GM23338 (cell line): Measurements from ENCODE around the gene IFT88. TPM values are rescaled to one million over a fixed set of nuclear protein-coding genes. Genes with fewer than 3 reads are reported as not detected.

ENCODE experiments used
- ATAC-seq: fragments of 200-7000 bp; cut with Tn5 transposase; 3 replicates; pipeline ENCODE4 v1.9.1; 2020
- DNase-seq: peaks from one replicate; pipeline ENCODE4 v3.0.0-alpha.2; 2015; ENCODE audit warnings: low spot score
- H2AFZ ChIP-seq: fragments of 200-600 bp; sonication (generic); 2 replicates; pipeline ENCODE4 v1.8.0; 2016; ENCODE audit warnings: antibody characterized with exemption, mild to moderate bottlenecking, moderate library complexity
- H3F3A ChIP-seq: fragments of 200-600 bp; sonication (generic); replicated peaks from 2 replicates; pipeline ENCODE4 v1.8.0; 2017; ENCODE audit warnings: antibody characterized with exemption, mixed run types, low read depth
- H3K27ac ChIP-seq: fragments of 200-600 bp; sonication (generic); 2 replicates; pipeline ENCODE4 v1.6.1; 2016; ENCODE audit warnings: low read depth
- H3K27me3 ChIP-seq: fragments of 200-600 bp; sonication (generic); 2 replicates; pipeline ENCODE4 v1.8.0; 2016; ENCODE audit warnings: mild to moderate bottlenecking, mixed run types, moderate library complexity; ENCODE audit not compliant: insufficient read depth
- H3K36me3 ChIP-seq: fragments of 200-600 bp; sonication (generic); 2 replicates; pipeline ENCODE4 v1.8.0; 2016; ENCODE audit warnings: mild to moderate bottlenecking; ENCODE audit not compliant: insufficient read depth
- H3K4me1 ChIP-seq: fragments of 200-600 bp; sonication (generic); 2 replicates; pipeline ENCODE4 v1.8.0; 2016; ENCODE audit warnings: mild to moderate bottlenecking, moderate library complexity; ENCODE audit not compliant: insufficient read depth
- H3K4me2 ChIP-seq: fragments of 200-600 bp; sonication (generic); 2 replicates; pipeline ENCODE4 v1.7.1; 2017; ENCODE audit warnings: mixed run types
- H3K4me3 ChIP-seq: fragments of 200-600 bp; sonication (generic); 2 replicates; pipeline ENCODE4 v1.6.1; 2016; ENCODE audit warnings: mixed run types
- H3K79me2 ChIP-seq: fragments of 200-600 bp; sonication (generic); replicated peaks from 2 replicates; pipeline ENCODE4 v1.8.0; 2017; ENCODE audit warnings: mild to moderate bottlenecking; ENCODE audit not compliant: insufficient read depth
- H3K9me2 ChIP-seq: fragments of 200-600 bp; sonication (generic); 2 replicates; pipeline ENCODE4 v1.8.0; 2017; ENCODE audit not compliant: insufficient read depth
- H4K20me1 ChIP-seq: fragments of 200-600 bp; sonication (generic); replicated peaks from 2 replicates; pipeline ENCODE4 v1.8.0; 2017; ENCODE audit warnings: mild to moderate bottlenecking; ENCODE audit not compliant: insufficient read depth
- H3K27ac Mint-ChIP-seq: 2 replicates; pipeline ENCODE4 v1.8.0; 2020; ENCODE audit warnings: inconsistent platforms, mild to moderate bottlenecking, moderate library complexity, mixed read lengths
- H3K27me3 Mint-ChIP-seq: 3 replicates; pipeline ENCODE4 v1.8.0; 2022; ENCODE audit warnings: low read depth, mild to moderate bottlenecking, moderate library complexity, mixed read lengths, inconsistent platforms; ENCODE audit not compliant: insufficient read depth, poor library complexity
- H3K36me3 Mint-ChIP-seq: 3 replicates; pipeline ENCODE4 v1.8.0; 2021; ENCODE audit warnings: low read depth, mild to moderate bottlenecking, inconsistent platforms, moderate library complexity, mixed read lengths
- H3K4me1 Mint-ChIP-seq: 3 replicates; pipeline ENCODE4 v1.8.0; 2020; ENCODE audit warnings: mild to moderate bottlenecking, inconsistent platforms, mixed read lengths
- H3K4me3 Mint-ChIP-seq: 3 replicates; pipeline ENCODE4 v1.8.0; 2021; ENCODE audit warnings: moderate library complexity, mild to moderate bottlenecking, inconsistent platforms, mixed read lengths
- H3K9me3 Mint-ChIP-seq: 3 replicates; pipeline ENCODE4 v1.8.0; 2020; ENCODE audit warnings: moderate library complexity, mild to moderate bottlenecking, inconsistent platforms, mixed read lengths
- ETS1 ChIP-seq: IDR thresholded peaks from 2 replicates; pipeline ENCODE4 v1.6.1; 2016; ENCODE audit warnings: antibody characterized with exemption
- EZH2 ChIP-seq: fragments of 200-600 bp; sonication (generic); IDR thresholded peaks from one replicate; pipeline ENCODE4 v1.8.0; 2017; ENCODE audit warnings: antibody characterized with exemption, mild to moderate bottlenecking, low read depth; ENCODE audit not compliant: unreplicated experiment
- JUNB ChIP-seq: IDR thresholded peaks from one replicate; pipeline ENCODE4 v1.6.1; 2016; ENCODE audit warnings: antibody characterized with exemption; ENCODE audit not compliant: unreplicated experiment
- REST ChIP-seq: IDR thresholded peaks from one replicate; pipeline ENCODE4 v1.6.1; 2018; ENCODE audit warnings: antibody characterized with exemption; ENCODE audit not compliant: unreplicated experiment
- STAT1 ChIP-seq: IDR thresholded peaks from one replicate; pipeline ENCODE4 v1.6.1; 2016; ENCODE audit warnings: antibody characterized with exemption; ENCODE audit not compliant: unreplicated experiment
- ZNF331 ChIP-seq: fragments of 250-450 bp; sonication (Bioruptor Pico); IDR thresholded peaks from 2 replicates; pipeline ENCODE4 v1.5.0; 2020; ENCODE audit warnings: low read depth, mild to moderate bottlenecking, moderate library complexity
- ZNF462 ChIP-seq: fragments of 250-450 bp; sonication (Bioruptor Pico); IDR thresholded peaks from 2 replicates; pipeline ENCODE4 v1.5.0; 2020; ENCODE audit warnings: mild to moderate bottlenecking, moderate library complexity
- polyA plus RNA-seq: library from polyadenylated mRNA; unstranded; fragments of >200 nt; fragmentation: Nextera tagmentation; extraction: Ambion mirVana; gene quantifications from 2 replicates; pipeline ENCODE4 v1.2.1, GENCODE V29; 2016
- total RNA-seq: library from RNA; depleted of rRNA; stranded (reverse); fragments of >200 nt; shearing (Covaris generic); gene quantifications from 2 replicates; pipeline ENCODE4 v1.2.3, GENCODE V29; 2014

IFT88 gene
- total and polyA plus RNA-seq, 2 experiments from 2014 or later = 8.2 to 8.7 TPM

GRCh38 chr13:20519875-20520274 is 47.1 kb upstream of the IFT88 start (continued):
- TF ChIP-seq EZH2 (no peak), STAT1 (no peak), ETS1 (no peak), JUNB (no peak), REST (no peak), ZNF331 (no peak)

GRCh38 chr13:20521364-20522115 is 45.4 kb upstream of the IFT88 start:
- H3K9me3 Mint-ChIP-seq = no peaks in the 10 kb centered on the region; the same call in 2 of the 3 replicates
- no peak overlapping the region; the same call in 1 of the 2 replicates for H3K27ac Mint-ChIP-seq
- ATAC-seq (no peak), DNase-seq (peak; percentile 16)
- Histone ChIP-seq H3K36me3 (no peaks in the 10 kb centered on the region), H3K4me1 (peaks cover 29% of the 10 kb centered on the region), H4K20me1 (no peaks in the 10 kb centered on the region), H3K9me2 (0 out of 2 replicates have a peak, but pooled peaks cover 2% of the 10 kb centered on the region), H2AFZ (peak overlapping the region; percentile 35; the same call in 1 of the 2 replicates), H3F3A (no peaks in the 10 kb centered on the region), H3K4me2 (no peak overlapping the region), H3K79me2 (no peaks in the 10 kb centered on the region), H3K4me3 (no peak overlapping the region), H3K27me3 (peaks cover 13% of the 10 kb centered on the region), H3K27ac (no peak overlapping the region; the same call in 1 of the 2 replicates)
- no peaks in the 10 kb centered on the region; the same call in 2 of the 3 replicates for H3K36me3 Mint-ChIP-seq
- peaks cover 24% of the 10 kb centered on the region for H3K4me1 Mint-ChIP-seq
- TF ChIP-seq ZNF331 = no peak
- no peak for TF ChIP-seq ZNF462 (CRISPR knock-in tag)
- no peak for TF ChIP-seq ETS1
- H3K27me3 Mint-ChIP-seq = peaks cover 19% of the 10 kb centered on the region
- H3K4me3 Mint-ChIP-seq = no peak overlapping the region
